HK-2 (cell line): ENCODE data around the gene TRIM9.

Experiments used
- DNase-seq: peaks from one replicate; pipeline ENCODE4 v3.0.0-alpha.2; 2018; ENCODE audit not compliant: unreplicated experiment

The TRIM9 gene

DNA sequence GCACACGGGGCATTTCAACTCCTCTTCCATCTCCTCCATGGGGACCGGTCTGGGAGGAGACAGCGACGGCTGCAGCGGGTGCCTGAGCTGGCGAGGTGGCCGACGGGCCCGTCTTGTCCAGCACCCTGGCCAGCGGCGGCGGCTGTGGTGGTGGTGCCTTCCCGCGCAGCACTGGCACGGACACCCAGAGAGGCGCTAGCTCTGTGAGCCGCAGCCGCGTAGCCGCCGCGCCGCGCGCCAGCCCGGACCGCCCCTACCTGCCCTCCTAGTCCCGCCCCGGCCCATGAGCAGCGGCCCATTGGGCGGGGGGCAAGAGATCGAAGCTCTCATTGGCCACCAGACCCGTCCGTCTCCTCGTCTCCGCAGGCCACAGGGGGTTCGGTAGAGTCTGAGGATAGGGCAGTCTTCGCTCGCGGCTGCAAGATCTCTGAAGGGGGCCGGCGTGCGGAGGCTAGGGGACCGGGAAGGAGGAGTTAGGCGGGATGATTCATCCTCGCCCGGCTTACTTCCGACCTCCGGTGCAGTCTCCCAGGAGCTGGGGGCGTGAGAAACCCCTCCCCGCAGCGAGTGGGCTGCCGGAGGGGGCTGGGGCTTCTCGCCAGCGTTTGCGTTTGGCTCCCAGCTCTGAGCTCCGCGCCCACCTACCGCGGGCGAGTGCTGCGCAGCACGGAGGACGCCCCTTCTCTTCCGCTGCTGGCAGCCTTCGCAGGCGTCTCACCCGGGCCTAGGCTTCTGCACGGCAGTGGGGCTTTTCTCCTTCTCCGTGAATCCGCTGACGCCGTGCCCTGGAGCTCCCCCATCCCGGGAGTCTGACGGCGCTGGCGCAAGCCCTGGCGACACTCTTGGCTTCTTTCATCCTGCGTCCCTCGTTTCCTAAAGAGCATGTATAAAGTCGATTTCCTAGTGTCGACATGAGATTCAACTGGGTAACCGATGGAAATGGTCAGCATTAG, at the start of gene TRIM9:
TSS of gene TRIM9 (minus strand) at position 205 of the 953 bp plus-strand sequence. CDS start at position 39, 166 bp downstream.
- DNase-seq, result peak; percentile 99

DNA sequence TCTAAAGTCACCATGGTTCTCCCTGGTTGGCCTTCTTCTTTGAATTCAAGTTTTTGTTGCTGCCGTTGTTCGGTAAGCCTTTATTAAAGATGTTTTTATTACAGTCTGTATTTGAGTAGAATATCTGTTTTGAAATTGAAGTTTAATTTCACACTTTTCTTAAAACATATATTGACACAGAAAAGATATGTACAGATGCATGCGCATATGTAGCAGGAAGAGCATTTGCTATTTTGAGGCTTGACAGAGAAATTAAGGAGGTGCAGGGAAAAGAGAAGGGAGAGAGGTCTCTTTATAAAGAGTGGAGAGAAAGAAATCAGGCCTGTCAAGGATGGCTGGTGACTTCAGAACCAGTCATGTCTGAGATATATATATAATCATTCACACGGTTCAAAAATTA, 46.0 kb upstream of the TRIM9 start:
- no peak for DNase-seq

DNA sequence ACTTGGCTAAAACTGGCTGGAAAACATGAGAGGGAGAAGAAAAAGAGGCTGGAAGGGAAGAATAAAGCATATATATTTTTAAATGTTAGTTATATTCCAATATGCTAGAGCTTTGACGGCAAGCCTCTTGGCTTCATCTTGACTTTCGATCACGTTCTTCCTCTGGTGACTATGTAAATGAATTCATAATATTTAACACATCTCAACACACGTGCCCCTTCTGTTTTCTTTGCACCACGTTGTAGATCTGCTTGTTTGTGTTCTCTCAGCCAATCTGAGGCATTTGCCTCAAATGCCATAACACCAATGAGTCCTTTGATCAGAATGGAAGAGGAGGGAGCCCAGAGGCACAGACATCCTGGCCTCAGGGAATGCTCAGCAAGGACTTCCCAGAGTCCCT, 45.4 kb upstream of the TRIM9 start:
- no peak for DNase-seq

DNA sequence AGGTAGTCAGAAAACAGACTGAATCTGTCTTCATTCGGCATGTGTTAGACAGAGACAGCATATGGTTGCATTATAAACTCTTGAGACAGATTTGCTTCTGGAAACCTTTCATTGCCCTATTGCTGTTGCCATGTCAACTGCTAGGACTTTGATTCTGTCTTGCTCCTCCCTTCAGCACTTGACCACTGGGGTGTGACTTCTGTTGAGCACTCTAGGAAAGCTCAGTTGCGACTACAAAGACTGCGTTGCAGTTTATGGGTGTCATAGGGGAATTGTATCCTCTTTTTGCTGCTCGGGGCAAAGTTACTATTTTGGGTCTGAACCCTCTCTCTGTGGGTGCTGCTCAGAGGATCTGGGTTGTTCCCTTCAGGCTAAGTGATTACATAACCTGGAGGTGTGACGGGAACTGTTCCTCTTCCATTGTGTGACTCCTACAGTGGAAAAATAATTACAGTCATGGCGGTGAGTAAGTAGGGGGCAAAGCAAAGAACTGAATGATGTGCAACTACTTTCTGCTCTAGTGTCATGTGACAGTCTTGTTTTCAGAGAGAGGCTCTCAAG, 44.3 kb upstream of the TRIM9 start:
- DNase-seq, result no peak

DNA sequence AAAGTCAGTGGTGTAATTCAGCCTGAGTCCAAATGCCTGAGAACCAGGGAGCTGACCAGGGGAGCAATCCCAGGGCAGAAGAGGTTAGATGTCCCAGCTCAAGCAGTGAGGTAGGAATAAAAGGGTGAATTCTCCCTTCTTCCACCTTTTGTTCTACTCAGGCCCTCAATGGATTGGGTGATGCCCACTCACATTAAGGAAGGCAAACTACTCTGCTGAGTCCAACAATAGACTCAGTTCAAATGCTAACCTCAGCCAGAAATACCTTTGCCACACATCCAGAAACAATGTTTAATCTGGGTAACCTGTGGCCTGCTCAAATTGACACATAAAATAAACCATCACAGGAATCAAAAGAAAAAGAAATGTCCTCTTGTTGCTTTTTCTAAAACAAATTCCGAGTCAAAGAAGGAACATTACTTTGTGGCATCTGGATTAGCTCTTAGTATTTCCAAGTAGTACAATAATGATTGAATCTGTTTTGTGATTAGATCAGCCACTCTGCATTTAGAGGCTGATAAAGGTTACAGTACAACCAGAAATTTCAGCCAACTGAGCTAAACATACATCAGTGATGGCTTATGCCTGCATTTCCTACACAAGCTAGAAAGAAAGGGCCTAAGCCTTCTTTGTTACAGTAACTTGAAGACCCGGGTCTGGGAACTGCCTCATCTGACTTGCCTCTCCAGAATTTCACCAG, 43.6 kb upstream of the TRIM9 start:
- DNase-seq, result no peak

DNA sequence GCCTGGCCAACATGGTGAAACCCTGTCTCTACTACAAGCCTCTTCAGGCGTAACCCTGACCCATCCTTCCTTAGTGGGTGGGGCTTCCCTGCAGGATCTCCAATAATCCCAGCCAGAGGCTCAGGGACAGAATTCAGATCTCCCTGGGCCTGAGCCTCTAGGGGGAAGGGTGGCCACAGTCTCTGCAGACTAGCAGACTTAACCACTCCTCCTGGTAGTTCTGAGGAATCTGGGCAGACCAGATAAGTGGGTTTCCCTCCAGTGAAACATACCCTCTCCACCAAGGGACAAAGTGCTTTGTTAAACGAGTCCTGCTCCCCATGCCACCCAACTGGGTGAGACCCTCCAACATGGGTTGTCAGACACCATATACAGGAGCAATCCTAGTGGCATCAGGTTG, 36.6 kb upstream of the TRIM9 start:
- DNase-seq, result no peak

DNA sequence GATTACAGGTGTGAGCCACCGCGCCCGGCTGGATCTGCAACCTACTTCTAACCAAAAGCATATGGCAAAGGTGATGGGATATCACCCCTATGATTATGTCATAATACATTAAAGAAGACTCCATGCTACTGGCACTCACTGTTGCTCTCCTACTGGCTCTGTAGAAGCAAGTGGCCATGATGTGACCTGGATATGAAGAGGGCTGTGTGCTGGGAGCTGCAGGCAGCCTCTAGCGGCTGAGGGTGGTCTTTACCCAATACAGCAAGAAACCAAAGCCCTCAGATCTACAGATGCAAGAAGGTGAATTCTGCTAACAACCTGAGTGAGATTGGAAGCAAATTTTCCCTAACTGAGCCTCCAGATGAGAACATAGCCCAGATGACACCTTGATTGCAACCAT, 34.2 kb upstream of the TRIM9 start:
- DNase-seq, result no peak

DNA sequence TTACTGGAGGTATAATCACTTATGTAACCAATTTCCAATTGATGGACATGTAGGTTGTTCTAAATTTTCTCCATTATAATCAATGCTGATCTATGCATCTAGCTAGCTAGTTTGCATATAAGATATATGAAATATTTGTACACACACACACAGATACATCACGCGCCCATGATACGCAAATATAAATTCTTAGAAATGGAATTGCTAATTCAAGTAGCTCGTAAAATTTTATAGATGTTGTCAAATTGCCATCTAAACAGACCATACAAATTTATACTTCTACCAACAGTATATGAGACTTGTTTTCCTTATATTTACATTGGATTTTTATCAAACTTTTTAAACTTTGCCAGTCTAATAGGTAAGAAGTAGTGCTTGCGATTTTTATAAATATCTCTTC, 29.1 kb upstream of the TRIM9 start:
- DNase-seq, result no peak

DNA sequence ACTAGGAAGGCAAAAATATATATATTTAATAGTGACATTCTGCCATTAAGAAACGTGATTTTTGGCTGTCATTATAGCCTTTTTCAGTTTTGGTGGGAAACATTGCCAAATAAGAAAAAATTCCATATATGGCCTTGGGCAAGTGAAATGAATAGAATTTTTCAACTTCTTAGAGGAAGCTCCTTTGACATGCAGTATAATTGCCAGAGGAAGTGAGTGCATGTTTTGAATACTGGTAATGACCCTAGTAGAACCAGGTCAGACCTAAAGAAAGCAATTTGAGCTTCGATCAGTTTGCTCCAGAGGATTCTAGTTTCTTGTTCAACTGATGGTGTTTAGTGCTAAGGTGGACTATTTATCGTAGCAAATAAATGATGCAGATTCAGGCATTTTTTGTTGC, 26.2 kb upstream of the TRIM9 start:
- no peak for DNase-seq

DNA sequence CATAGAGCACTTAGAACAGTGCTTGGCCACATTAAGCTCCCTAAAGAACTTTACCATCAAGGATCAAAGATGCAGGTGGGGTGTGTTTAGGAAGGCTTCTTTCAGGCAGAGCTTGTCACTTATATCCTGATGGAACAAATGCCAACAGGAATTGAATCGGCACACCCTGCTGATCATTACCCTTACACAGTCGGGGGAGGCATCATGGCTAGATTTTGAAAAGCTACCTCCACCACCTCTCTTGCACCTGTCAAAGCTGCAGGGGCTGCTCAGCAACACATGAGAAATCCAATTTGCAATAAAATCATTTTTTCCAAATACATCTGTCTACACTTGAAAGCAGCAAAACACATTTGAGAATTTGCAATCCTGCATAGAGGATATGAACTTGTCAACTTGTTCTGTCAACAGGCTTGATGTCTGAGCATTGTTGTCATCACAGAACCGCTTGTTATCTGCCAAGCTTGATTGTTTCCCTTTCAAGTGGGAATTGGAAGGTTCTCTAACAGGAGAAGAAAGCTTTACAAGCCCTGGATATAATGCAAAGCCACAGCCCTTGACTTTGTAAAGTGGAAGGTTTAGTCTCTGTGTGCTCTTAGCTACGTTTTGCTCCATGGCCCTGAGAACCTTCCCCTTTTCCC, 24.6 kb upstream of the TRIM9 start:
- no peak for DNase-seq

DNA sequence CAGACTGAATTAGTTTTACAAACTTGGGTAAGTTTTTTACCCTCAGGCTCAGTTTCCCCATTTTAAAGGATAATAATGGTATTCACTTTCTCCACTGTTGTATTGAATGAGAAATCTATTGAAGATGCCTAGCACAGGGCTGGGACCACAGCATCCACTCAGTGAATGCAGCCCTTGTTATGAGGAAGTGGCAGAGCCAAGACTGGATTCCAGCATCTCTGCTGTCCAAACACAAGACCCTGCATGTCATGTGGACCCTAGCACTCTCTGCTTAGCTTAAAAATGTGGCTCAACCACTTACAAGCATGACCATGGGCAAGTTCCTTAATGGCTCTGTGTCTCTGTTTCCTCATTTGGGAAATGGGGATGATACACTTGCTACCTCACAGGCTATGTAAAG, 24.1 kb upstream of the TRIM9 start:
- no peak for DNase-seq

DNA sequence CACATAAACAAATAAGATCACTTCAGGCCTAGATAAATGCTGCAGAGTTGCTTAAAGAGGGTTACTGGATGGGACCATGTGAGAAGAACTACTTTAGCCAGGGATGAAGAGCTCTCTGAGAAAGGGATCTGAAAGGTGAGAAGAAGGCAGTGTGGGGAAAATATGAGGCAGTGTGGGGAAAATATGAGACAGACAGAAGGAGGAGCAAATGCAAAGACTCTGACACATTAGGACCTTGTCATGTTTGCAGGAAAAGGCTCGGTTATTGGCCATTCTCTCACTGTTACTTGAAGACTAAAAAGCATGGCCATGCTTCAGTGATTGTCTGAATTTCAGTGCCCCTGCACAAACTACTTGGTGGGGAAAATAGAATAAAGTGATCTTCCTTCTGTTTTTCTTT, 22.7 kb upstream of the TRIM9 start:
- no peak for DNase-seq

DNA sequence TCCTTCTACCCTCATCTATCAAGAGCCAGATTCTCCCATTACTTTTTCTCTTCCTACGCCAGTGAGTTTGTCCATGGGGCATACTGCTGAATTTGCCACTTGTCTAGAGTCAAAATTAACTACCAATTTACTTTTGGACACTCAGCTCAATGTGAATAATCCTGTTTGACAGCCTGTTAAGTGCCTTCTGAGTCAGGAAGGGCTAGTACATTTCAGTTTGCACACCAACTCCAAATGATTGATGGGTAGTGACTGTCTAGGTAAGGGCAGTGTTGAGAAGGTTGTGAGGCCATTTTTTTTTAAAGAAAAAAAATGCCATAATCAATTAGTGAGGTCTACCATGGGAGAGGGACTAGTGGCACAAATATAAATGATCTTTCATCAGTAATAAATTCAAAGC, 21.8 kb upstream of the TRIM9 start:
- no peak for DNase-seq

DNA sequence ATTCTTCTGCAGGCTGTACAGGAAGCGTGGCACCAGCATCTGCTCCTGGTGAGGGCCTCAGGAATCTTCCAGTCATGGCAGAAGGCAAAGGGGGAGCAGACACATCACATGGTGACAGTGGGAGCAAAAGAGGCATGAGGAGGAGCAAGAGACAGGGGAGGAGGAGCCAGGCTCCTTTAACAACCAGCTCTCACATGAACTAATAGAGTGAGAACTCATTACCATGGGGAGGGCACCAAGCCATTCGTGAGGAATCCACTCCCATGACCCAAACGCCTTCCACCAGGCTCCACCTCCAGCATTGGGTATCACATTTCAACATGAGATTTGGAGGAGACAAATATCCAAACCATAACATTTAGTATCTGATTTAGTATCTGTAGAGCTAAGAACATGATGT, 14.7 kb upstream of the TRIM9 start:
- no peak for DNase-seq

DNA sequence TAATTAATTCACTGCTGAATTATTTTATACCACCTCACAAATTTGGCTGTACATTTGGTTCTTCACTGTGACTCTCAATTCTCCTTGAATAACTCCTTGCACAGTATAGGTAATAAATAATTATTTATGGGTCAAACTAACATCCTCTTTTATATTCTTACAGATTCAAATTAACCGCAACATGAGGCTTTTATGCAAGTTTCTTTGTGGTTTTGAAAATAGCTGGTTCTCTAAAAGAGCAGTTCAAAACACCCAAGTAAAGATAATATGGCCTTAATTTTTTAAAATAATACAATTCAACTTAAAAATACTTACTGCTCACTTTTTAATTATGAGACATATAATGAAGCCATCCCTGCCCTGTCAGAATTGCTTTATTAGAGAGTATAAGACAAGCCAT, 12.9 kb upstream of the TRIM9 start:
- DNase-seq, result no peak

DNA sequence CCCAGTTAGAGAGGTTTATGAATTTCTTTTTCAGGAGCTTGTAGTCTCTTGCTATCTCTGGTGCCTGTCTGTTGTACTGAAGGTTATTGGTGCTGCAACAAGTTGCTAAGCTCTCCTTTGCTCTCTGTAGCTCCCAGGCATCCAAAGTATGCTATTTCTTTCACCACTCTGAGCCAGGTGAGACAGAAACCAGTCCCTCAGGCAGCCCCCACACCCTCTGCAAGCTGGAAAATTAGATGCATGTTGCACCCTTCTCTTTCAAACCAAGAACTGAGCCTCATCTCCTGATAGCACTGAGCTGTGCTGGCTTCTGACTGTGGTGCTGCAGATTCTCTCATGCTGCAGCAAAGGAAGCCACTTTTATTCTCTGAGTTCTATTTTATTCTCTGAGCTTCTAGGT, 9.6 kb upstream of the TRIM9 start:
- DNase-seq, result no peak

DNA sequence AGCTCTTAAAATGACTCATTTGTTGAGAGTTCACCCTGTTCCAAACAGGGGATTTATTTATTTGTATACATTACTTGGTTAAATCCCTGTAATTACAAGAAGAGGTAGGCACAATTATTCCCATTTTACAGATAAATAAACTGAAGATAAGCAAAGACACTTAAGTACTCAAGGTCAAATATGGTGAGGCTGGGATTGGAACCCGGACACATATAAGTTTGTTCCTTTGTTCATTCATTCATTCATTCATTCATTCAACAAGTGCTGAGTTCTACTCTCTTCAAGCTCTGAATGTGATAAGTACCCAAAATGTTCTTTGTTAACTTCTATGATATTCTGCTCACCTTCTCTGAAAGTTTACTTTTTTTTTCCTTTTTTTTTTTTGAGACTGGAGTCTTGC, 2.4 kb upstream of the TRIM9 start:
- DNase-seq, result no peak

DNA sequence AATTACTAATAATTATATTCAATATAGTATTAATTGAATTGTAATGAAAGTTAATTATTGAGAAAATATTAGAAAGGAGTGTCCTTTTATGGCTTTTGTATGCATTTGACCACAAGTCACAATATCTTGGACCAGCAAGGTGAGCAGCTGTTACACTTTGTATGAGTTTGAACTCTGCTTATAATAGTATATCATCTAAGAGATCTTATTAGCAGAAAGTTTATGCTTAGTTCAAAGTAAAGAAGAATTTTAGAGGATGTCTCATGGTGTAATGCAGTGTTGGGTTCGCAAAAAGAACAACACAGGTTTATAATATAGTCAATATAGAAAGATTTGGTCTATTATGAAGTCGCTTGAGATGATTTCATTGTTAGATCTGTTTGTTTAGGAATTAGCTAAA, 2.0 kb upstream of the TRIM9 start:
- DNase-seq, result no peak

DNA sequence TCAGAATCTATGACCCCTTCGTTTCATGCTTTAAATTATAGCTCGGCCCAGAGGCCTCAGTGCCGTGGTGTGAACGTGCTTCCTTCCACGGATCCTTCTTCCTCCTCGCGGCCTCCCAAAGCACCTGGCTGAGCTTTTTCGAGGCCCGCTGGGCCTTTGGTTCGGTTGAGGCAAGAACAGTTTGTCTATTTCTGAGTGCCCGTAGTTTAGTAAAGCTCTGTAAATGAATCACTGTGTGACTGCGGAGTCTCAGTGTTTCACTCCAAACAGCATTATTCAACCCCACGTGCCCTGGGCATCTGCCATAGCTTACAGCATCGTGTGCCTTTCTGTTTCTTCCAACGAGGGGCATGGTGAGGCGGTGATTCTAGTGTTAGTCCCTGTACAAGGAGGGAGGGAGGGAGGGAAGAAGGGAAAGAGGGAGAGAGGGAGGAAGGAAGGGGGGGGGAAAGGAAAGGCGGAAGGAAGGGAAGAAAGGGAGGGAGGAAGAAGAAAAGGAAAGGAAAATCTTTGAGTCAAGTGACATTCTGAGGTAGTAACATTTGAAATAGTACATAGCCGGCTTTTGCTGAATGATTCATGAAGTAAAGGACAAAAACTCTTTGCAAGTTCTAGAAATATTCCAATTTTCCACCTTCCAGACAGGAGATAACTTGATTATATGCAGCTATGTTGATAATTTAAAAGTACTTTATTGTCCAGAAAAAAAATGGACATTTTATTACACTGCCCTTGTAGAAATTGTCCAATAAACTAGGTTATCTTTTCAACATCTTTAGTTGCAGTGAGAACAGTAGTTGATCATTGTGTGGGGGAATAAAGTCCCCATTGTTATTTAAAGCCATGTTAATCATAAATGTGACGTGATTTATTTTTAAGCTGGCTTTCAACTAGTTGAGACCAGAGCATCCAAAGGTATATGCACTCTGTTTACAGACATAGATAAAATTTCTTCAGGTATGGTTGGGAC, 1.2 kb upstream of the TRIM9 start:
- DNase-seq, result peak; percentile 65

DNA sequence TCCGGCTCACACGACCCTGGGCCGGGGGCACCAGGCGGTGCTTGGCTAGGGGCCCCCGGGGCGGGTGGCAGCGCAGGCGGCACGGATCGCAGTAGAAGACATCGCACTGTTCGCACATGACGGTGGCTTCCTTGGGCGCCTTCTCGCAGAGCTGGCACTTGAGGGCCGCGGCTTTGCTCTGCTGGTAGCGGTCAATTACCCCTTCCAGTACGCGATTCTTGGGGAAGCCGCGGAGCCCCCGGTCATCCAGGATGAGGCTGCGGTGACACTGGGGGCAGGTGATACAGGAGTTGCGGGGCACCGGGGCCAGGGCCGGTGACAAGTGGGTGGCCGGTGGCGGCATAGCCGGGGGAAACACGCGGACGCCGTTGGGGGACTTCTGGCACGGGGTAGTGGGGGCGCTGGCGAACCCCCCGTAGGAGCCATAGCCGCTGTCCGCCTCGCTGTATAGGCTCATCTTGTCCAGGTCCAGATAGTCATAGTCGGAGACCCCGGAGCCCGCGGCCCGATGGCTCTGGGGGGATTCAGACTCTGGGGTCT, 553 bp downstream of the TRIM9 start:
- peak; percentile 35 for DNase-seq
